ENCODE measurements around the gene CELSR1. TPM values are rescaled to one million over a fixed set of nuclear protein-coding genes. Genes with fewer than 3 reads are reported as not detected.

The CELSR1 gene
- total RNA-seq, 1 donor from 2014 or later: 16.0 TPM

GRCh38 chr22:46329616-46330015, 207.8 kb downstream of the CELSR1 start:
- H3K4me3 Mint-ChIP-seq (ENCODE audit: unreplicated experiment): no peak overlapping the region
- no peak for TF ChIP-seq CTCF (IDR thresholded peaks at IDR 0.05)
- no peak overlapping the region for H3K27ac Mint-ChIP-seq (ENCODE audit: unreplicated experiment)
- no peaks in the 10 kb centered on the region for H3K36me3 Mint-ChIP-seq (ENCODE audit: unreplicated experiment)
- H3K27me3 Mint-ChIP-seq (ENCODE audit: unreplicated experiment): no peaks in the 10 kb centered on the region
- no peak for DNase-seq (ENCODE audit: extremely low spot score, unreplicated experiment)
- peaks cover 2% of the 10 kb centered on the region for H3K4me1 Mint-ChIP-seq (ENCODE audit: unreplicated experiment)
- H3K9me3 Mint-ChIP-seq (ENCODE audit: unreplicated experiment): no peaks in the 10 kb centered on the region

- no peak for DNase-seq (ENCODE audit: extremely low spot score, unreplicated experiment)
- H3K9me3 Mint-ChIP-seq (ENCODE audit: unreplicated experiment): no peaks in the 10 kb centered on the region
- no peaks in the 10 kb centered on the region for H3K4me1 Mint-ChIP-seq (ENCODE audit: unreplicated experiment)
- H3K36me3 Mint-ChIP-seq (ENCODE audit: unreplicated experiment): peaks cover 3% of the 10 kb centered on the region
- TF ChIP-seq CTCF (IDR thresholded peaks at IDR 0.05): no peak
- H3K27ac Mint-ChIP-seq (ENCODE audit: unreplicated experiment): no peak overlapping the region
- H3K4me3 Mint-ChIP-seq (ENCODE audit: unreplicated experiment): no peak overlapping the region
- no peaks in the 10 kb centered on the region for H3K27me3 Mint-ChIP-seq (ENCODE audit: unreplicated experiment)
These were observed 208.6 kb downstream of the CELSR1 start for GRCh38 chr22:46328797-46329196.

- no peak for DNase-seq (ENCODE audit: extremely low spot score, unreplicated experiment)
- peaks cover 3% of the 10 kb centered on the region for H3K36me3 Mint-ChIP-seq (ENCODE audit: unreplicated experiment)
- no peaks in the 10 kb centered on the region for H3K9me3 Mint-ChIP-seq (ENCODE audit: unreplicated experiment)
- H3K4me3 Mint-ChIP-seq (ENCODE audit: unreplicated experiment): no peak overlapping the region
- H3K27ac Mint-ChIP-seq (ENCODE audit: unreplicated experiment): no peak overlapping the region
- no peaks in the 10 kb centered on the region for H3K4me1 Mint-ChIP-seq (ENCODE audit: unreplicated experiment)
- no peak for TF ChIP-seq CTCF (IDR thresholded peaks at IDR 0.05)
- no peaks in the 10 kb centered on the region for H3K27me3 Mint-ChIP-seq (ENCODE audit: unreplicated experiment)
These were observed 209.5 kb downstream of the CELSR1 start for GRCh38 chr22:46327691-46328465.

- DNase-seq (ENCODE audit: extremely low spot score, unreplicated experiment): no peak
- Mint-ChIP-seq H3K36me3 (ENCODE audit: unreplicated experiment) (peaks cover 3% of the 10 kb centered on the region), H3K27ac (ENCODE audit: unreplicated experiment) (no peak overlapping the region), H3K4me3 (ENCODE audit: unreplicated experiment) (no peak overlapping the region), H3K27me3 (ENCODE audit: unreplicated experiment) (no peaks in the 10 kb centered on the region), H3K4me1 (ENCODE audit: unreplicated experiment) (no peaks in the 10 kb centered on the region), H3K9me3 (ENCODE audit: unreplicated experiment) (no peaks in the 10 kb centered on the region)
- TF ChIP-seq CTCF (IDR thresholded peaks at IDR 0.05): no peak
These were observed 211.2 kb downstream of the CELSR1 start for GRCh38 chr22:46326066-46326680.

- no peak overlapping the region for H3K27ac Mint-ChIP-seq (ENCODE audit: unreplicated experiment)
- H3K27me3 Mint-ChIP-seq (ENCODE audit: unreplicated experiment): no peaks in the 10 kb centered on the region
- no peak for DNase-seq (ENCODE audit: extremely low spot score, unreplicated experiment)
- no peaks in the 10 kb centered on the region for H3K9me3 Mint-ChIP-seq (ENCODE audit: unreplicated experiment)
- H3K36me3 Mint-ChIP-seq (ENCODE audit: unreplicated experiment): peaks cover 3% of the 10 kb centered on the region
- H3K4me1 Mint-ChIP-seq (ENCODE audit: unreplicated experiment): no peaks in the 10 kb centered on the region
- no peak for TF ChIP-seq CTCF (IDR thresholded peaks at IDR 0.05)
- no peak overlapping the region for H3K4me3 Mint-ChIP-seq (ENCODE audit: unreplicated experiment)
These were observed 214.3 kb downstream of the CELSR1 start for GRCh38 chr22:46323162-46323561.
